Measurements from ENCODE around the gene SECISBP2L.

DNA sequence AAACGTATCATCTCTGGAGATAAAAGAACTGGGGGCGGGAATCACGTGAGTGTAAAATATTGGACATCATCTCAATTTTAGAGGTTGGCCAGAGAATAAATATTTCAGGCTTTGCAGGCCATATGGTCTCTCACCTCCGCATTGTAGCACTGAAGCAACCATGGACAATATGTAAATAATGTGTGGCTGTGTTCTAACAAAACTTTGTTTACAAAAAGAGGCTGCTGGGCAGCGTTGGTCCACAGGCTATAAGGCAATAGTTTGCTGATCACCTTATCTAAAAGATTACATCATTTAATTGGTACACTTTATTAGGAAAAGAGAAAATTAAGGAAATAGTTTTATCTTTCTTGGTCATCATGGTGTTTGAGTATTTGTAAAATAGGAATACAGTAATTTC is 60.0 kb downstream of the SECISBP2L start:
- TF ChIP-seq, protein P1, sequence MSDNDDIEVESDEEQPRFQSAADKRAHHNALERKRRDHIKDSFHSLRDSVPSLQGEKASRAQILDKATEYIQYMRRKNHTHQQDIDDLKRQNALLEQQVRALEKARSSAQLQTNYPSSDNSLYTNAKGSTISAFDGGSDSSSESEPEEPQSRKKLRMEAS (IDR thresholded peaks at IDR 0.05): no peak
- TF ChIP-seq TAF1 (IDR thresholded peaks at IDR 0.05; ENCODE audit: low read depth) (no peak), ZBTB7A (IDR thresholded peaks at IDR 0.05; ENCODE audit: low read depth) (no peak)
